Suppressor macrophage treated with lipopolysaccharide for 1 hour (primary cell): ENCODE results near the gene DUSP8.

ENCODE experiments used
- DNase-seq, 3 donors: peaks; one replicate each; pipeline ENCODE4 v3.0.0-alpha.2; 2020 to 2022

The DUSP8 gene

DNA sequence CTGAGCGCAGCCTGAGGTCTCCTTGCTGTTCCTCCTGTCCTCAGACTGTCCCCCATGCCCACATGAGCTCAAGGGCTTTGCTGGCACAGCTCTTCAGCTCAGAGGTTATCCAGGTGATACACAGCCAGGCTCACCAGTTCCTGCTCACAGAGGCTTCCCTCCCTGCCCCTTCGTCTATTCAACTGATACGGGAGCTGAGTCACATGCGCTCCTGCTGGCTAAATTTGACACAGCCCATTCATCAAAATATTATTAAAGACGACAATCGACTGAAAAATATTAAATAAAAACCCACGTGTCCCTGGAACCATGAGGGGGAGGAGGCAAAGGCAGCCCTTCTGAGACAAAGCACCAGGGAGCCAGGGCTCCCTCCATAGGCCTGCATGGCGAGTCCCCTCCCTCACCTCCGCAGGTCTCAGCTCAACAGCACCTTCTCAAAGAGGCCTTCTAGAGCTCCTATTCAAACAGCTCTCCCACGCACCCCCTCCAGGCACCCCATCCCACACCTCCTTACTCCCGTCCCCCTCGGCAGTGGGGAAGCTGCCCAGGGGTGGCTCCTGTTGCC lies 40.5 kb downstream of the DUSP8 start:
- no peak for DNase-seq

DNA sequence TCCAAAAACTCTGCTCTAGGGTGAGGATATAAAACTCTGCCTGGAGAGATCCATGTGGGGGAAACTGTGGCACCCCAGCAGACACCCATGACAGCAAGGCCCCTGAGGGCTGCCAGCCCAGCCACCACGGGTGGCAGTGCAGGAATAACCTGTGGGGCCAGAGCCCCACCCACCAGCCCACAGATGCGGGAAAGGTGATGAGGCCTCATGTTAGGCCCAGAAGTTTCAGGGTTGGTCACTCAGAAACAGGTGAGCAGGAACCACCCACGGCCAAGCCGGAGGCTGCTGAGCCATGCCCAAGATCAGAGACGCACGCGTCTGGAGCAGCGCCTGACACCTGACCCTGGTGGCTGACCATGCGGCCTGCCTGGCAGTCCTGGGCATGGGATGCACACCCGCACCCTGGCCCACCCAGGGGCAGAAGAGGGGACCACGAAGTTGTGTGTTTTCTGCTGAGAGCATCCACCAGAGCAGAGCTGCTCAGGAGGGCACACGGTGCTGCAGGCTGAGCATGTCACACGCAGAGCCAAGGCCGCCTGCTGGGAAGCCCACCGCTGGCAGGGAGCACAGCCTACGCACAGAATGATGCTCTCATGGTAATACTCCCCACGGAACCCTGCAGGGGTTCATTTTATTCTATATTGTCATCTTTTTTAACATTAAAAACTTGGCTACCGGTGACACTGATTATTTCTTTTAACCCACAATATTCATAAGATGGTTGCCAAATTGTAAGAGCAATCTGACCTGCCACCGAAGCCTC lies 41.2 kb downstream of the DUSP8 start:
- DNase-seq, result no peak

DNA sequence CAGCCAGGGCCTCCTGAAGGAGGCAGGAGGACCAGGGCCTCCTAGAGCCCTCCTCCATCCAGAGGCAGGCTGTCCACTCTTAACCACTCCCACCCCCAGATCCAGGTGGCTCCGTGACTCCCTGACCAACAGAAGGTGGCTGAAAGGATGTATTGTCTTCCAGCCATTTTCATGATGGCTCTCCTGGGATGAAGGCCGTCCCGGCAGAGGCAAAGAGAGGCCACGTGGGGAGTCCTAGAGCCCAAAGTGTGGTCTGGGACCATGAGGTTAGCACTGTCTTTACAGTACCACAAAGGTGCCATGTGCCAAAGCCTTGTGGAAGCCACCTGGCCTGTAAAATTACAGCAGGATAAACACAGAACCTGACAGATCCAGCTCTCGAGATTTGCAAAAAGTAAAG lies 42.3 kb downstream of the DUSP8 start:
- DNase-seq, result no peak

DNA sequence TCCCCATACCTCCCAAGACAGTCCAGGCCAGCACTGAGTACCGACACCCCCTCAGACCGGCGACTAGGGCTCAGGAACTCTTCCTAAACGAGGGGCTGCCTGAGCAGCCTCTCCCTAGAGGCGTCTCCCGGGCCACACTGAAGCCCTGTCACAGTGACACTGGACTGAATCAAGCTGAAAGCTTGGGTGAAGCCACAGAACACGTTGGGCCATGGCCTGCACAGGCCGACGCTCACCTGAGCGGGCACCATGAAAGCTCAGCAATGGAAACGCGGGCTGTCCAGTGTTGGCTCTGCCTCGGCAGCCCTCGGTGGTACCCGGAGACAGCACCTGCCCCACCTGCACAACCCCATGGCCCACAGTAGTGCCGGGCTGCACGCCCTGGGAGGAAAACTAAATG lies 42.8 kb downstream of the DUSP8 start:
- DNase-seq, result no peak

DNA sequence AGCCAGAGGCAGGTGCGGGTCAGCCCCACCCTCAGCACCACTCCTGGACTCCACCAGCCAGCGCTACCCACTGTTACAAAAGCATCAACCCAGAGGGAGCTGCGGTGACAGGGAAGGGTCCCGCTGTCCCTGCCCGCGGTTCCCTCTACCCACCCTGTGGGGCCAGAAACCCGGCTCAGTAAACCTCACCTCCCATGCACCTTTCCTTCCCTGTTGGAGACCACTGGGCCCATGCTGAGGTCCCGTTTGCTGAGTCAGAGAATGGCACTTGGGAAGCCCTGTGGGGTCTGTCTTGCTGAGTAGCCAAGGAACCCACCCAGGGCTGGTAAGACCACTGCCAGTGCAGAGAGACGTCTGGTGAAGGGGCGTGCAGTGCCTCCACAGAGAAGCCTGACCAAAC lies 43.4 kb downstream of the DUSP8 start:
- DNase-seq, result no peak

DNA sequence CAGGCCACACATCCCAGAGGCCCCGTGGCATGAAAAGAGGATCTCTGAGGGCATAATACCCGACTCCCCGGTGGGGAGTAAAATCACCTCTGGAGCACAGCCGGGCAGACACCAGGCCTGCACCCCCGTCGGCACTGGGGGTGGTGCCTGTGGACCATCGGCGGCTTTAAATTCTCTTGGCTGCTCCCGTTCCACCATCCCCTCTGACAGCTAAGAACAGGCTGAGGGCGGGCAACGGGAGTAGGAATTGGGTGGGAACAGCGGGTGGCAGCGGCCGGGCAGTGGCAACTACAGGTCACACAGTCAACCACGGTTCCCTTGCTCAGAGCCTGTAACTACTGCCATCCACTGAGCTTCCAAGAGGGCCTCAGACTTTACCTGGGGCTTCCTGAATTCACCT lies 45.3 kb downstream of the DUSP8 start:
- DNase-seq, result no peak

DNA sequence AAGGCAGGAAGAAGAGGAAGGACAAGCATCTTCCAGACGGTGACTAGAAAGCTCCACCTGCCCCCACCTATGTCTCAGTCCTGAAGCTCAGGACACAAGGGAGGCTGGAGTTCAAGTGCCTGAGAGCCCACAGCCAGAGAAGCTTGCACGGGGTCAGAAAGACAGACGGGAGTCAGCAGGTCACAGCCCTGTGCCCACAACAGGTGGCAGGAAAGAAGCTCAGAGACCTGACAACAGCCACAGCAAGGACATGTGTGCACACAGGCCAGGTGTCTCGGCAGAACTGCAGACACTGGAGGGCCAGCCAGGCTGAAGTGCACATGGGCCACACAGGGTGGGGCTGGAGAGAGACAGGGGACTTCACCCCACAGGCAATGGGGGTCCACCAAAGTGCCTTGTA lies 48.3 kb downstream of the DUSP8 start:
- DNase-seq, result no peak

DNA sequence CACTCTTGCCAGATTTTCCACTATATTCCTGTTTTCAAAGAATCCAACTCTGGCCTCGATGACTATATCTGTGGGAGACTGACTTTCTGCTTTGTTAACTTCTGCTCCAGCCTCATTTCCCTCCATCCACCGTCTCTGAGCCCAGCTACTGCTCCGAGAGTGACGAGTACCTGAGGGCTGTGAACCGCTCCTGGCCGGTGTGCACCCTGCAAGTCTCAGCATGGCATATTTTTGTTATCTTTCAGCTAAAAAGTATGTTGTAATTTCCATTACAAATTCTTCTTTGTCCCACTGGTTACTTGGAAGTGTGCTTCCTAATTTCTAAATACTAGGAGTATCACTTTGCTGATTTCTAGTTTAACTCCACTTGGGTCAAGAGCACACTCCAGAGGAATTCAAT lies 49.0 kb downstream of the DUSP8 start:
- DNase-seq, result no peak

DNA sequence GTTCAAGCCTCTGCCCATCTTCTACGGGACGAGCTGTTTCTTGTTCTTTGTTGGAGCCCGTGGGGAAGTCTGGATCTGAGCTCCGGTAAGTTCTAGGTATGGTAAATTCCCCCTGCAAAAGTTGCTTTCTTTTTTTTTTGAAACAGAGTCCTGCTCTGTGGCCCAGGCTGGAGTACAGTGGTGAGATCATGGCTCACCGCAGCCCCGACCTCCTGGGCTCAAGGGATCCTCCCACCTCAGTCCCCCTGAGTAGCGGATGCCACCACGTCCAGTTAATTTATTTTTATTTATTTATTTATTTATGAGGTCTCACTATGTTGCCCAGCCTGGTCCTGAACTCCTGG lies 50.0 kb downstream of the DUSP8 start:
- no peak for DNase-seq

DNA sequence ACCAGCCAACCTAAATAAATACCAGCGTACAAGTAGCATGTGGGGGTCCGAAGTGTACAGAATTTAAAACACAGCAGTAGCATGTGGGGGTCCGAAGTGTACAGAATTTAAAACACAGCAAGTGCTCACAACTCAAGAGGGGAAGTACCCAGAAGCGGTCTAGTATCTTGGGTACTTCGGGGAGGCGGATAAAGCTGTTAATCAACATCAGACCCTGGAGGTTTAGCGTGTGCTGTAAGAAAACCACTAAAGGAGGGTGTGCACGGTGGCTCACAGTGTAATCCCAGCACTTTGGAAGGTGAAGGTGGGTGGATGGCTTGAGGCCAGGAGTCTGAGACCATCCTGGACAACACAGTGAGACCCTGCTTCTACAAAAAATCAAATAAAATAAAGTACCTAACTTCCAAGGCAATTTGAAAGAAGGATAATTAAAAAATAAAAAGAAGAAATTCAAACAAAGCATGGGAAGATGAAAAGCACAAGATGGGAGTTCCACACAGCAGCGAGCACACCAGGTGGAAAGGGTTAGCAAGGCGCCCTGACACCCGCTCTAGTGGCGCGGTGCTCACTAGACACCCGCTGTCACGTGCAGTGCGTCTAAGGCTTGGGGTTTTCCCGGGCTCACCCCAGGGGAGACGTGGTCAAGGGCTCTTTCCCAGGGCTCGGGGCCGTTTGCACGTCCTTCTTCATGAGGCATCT lies 50.5 kb downstream of the DUSP8 start:
- no peak for DNase-seq

DNA sequence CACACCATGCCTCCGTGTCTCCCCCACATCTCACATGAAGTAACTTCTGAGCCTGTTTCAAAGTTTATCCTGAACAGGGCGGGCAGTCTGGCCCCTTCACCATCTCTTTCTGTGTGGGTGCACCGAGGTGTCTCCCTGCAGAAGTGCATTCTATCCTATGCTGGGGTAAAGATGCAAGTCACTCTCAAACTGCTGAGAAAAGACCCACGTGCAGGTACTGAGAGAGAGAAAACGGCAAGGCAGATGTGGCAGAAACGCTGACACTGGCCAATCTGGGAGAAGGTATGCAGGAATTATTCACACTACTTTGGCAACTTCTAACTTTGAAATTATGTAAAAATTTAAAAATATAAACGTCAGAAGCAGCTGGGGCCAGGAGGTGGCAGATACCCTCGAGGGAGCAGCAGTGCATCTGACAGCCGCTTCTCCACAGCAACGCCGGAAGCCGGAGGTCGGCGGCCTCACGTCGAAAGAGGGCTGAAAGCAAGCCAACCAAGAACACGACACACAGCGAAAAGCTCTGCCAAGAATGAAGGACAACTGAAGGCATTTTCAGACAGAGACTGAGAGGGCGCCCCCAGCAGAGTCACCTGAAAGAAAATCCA lies 51.3 kb downstream of the DUSP8 start:
- DNase-seq, result no peak

DNA sequence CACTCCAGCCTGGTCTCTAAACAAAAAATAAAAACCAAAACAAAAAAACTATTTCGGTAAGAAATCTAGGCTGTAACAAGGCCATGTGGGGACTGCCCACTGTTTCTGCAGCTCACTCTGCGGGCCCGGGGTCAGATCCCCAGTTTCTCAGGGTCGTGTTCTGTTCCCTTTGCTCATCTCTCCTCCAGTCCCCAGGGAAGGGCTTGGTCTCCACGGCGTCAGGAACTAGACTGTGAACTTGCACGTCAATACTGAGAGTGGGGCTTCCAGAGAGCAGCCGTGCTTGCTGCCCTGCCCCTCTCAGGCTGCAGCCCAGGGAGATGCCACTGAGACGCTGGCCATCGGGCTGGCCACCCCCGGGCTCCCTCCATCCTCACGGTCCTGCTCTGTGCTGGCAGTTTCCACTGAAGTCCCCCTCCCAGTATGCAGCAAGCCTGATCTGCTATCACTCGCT lies 51.8 kb downstream of the DUSP8 start:
- DNase-seq, result no peak

DNA sequence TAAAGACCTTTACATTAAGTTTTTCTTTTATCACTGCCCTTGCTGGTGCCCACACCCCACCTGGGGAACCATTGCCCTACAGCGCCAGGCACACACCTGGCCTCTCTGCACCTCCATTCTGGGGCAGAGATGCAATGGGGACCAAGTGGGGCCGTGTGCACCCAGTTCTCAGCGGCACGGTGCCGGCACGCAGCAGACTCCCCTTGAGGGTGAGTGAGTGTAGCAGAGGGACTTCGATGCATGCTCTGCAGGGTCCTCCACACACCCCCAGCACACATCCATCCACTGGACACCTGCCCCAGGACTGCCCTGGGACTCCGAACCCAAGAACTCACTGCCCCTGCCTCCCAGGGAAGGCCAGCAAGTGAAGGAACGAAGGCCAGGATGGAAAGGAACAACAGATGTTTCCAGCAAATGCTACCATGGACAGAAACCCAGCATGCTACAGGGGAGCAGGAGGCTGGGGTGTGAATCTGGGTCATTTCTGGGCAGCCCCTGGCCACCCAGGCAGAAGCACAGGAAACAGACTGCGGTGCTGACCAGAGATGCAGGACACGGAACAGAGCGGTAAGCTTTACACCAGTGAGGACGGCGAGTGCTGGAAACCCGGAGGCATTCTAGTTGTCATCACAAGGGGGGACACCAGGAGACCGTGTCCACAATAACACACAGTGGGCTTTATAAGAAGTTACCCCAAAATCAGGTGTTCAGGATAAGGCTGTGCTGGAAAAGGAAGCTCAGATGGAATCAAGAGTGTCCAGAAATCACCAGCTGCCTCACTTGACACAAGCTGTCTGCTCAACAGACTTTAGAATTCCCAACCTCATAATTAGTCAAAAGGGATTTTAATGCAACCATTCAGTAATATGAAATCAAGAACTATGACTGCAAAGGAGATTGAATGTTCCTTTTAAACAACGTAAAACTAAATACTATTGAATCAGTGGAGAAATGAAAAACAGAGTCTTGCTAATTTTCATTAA lies 52.8 kb downstream of the DUSP8 start:
- DNase-seq, result no peak

DNA sequence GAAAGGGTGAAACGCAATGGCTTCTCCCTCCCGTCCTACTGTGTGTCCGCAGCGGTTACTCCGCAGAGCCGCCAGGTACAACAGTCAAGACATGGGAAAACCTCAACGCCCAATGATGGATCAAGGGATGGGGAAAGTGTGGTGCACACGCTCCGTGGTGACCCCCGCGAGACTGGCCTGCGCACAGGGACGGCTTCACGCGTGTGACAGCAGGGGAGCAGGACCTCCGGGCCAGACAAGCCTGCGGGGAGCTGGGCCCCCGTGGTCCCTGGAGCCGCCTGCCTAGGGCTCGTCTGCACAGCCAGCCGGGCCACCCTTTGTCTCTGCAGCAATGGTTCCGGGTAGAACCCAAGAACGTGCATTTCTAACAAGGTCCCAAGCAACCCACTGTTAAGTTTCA lies 53.8 kb downstream of the DUSP8 start:
- no peak for DNase-seq

DNA sequence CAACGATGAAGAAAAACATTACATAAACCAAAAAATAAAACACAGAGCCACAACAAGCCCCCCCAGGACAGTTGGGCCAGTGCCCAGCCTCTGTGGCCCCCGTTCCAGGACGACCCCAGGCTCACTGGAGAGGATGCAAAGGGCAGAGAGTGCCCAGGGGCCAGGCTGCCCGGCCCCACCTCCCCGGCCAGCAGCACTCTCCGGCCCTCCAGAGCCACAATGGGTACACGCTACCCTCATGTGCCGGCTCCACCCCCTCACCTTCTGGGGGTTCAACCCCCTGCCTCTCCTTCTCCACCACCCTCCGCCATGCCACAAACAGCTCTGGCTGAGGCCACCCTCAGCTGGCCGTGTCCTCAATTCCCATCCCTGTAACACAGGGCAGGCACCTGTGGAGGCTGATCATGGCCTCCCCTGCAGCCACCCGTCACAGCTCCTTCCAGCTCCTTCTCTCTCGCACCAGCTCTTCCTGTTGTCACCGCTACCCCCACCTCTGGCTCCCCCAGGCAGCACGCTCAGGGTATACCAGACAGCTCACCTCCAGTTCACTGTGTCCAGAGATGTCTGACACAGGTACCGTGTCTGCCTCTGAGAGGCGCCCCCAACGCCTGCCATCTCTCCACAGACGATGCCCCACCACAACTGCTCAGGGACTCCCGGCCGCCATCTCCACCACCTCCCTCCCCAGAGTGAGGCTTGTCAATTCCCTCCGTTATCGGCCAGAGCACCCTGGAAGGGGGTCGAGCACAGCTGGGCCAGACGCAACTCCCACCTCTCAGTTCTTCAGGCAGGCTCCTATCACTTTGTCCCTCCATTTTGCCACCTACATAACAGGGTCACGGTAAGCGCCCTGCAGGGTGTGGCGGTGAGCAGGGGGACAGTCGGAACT lies 54.7 kb downstream of the DUSP8 start:
- no peak for DNase-seq

DNA sequence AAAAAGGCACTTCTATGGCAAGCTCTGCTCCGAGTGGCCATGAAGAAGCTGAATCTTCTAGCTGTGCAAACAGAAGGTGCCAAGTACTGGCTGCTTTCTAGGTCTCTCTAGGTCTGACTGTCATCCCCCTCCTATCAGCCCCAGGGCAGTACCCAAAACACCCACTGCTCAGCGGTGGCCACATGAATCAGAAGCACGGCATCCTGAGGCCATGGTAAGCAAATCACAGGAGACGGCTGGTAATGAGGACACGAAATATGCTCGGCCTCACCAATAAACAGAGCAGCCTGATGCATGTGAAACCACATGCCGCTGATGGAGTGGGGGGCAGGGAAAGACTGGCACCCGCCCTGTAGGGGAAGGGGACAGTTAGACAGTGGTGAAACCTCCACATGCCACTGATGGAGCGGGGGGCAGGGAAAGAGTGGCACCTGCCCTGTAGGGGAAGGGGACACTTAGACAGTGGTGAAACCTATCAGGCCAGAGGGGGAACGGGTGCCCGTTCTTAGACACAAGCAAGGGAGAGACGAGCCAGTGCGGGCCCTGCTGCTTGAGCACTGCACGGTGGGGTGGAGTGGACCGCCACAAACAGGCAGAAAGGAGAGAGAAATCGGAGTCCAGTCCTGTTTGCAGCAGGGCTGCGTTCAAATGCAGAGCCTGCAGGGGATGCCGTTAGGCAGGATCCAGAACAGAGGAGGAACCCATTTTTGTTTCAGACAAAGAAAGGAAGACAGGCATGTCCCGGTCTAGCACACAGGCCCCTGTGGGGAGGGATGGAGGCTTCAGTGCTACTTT lies 55.6 kb downstream of the DUSP8 start:
- DNase-seq, result no peak

DNA sequence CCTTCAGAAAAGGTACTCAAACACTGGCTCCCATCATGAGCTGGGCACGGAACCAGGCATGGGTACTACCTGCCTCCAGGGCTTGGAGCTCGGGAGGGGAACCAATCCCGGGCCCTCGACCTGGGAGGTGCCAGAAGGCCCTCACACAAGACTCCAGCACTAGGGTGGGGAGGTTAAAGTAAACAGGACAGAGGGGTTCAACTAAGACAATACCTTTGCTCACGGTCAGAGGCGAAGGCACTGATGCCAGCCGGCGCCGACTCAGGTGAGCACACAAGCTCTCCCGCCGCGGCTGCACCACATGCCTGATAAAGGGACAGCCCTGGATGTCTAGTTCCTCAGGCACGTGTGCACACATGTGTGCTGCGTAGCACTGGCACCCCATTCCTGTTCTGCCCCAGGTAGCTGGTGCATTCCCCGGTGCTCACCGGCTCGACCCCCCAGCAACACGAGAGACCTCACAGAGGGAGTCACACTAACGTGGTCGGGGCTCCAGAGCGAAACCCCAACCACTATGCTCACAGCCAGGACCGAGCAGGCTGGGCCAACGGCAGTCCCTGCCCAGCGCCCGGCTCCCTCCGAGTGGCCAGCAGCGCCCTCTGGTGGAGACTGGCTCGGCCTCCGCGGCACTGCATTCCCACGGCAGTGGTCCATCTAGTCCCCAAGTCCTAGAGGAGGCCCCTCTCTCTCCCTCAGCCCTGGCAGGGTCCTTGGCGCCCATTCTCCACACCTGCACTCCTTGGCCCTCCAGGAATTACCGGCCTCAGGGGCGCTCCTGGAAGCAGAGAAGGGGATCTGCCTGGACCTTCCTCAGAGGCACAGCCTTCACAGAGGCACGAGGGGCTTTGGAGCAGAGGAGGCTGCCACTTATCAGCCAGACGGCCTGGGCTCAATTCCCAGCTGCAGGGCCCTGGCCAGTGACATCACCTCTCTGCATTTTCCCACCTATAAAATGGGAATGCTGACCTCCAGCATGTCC lies 56.7 kb downstream of the DUSP8 start:
- DNase-seq, result peak; percentile 71 to 89 (median 83)

DNA sequence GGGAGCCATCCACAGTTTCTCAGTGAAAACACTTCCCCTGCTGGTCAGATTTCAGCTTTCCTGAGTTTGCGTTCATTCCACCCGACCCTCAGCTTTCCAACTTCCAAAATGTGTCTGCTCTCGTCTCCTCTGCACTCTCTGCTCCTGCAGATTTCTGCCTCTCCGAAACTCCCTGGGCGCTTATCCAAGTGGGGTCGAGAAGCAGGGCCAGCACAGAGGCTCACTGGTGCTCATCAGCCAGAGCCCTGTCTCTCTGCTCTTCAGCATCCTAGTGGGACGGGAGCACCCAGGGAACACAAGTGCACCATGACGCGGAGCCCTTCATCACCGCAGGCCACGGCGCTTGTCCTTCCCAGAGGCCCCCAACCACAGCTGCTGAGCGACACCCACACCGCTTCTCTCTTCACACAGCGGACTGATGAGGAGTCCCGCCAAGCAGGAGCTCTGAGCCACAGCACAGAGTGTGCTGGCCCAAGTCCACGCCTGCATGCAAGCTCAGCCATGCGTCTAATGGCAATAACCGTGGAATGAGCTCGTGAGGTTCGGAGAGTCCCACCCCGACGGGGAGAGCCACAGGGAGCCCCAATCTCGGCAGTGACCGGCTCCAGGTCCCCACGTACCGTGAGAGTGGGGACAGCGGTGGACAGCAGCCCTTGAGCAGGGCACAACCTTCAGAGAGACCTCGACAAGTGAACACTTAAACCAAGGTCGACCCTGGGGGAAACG lies 57.6 kb downstream of the DUSP8 start:
- no peak for DNase-seq
